GM18858 (cell line): ENCODE results near the gene WFS1.

ENCODE experiments used
- ATAC-seq: cut with Tn5 transposase; IDR thresholded peaks from one replicate; pipeline ENCODE4 v1.9.1; 2021; ENCODE audit not compliant: unreplicated experiment

The WFS1 gene

GRCh38 chr4:6269616-6270511, at the start of gene WFS1:
Gene WFS1 (plus strand): TSS chr4:6269850. CDS start chr4:6277456, 7,606 bp downstream.
- peak; percentile 100 for ATAC-seq

GRCh38 chr4:6221301-6221850, 48.3 kb upstream of the WFS1 start:
- ATAC-seq, result no peak

- no peak for ATAC-seq
These were observed 47.5 kb upstream of the WFS1 start for GRCh38 chr4:6221851-6222760.

- ATAC-seq, result no peak
These were observed 46.8 kb upstream of the WFS1 start for GRCh38 chr4:6222761-6223292.

- no peak for ATAC-seq
These were observed 44.9 kb upstream of the WFS1 start for GRCh38 chr4:6224735-6225134.

GRCh38 chr4:6225469-6225868, 44.2 kb upstream of the WFS1 start:
- ATAC-seq, result no peak

GRCh38 chr4:6226506-6226905, 43.1 kb upstream of the WFS1 start:
- no peak for ATAC-seq

- ATAC-seq, result no peak
These were observed 42.1 kb upstream of the WFS1 start for GRCh38 chr4:6227412-6228157.

GRCh38 chr4:6228158-6229067, 41.2 kb upstream of the WFS1 start:
- no peak for ATAC-seq

- ATAC-seq, result no peak
These were observed 40.6 kb upstream of the WFS1 start for GRCh38 chr4:6229095-6229494.

- ATAC-seq, result no peak
These were observed 39.8 kb upstream of the WFS1 start for GRCh38 chr4:6229671-6230501.

- no peak for ATAC-seq
These were observed 39.2 kb upstream of the WFS1 start for GRCh38 chr4:6230502-6230785.

- no peak for ATAC-seq
These were observed 38.6 kb upstream of the WFS1 start for GRCh38 chr4:6230827-6231662.

GRCh38 chr4:6231663-6232165, 37.9 kb upstream of the WFS1 start:
- ATAC-seq, result no peak

GRCh38 chr4:6232836-6233785, 36.5 kb upstream of the WFS1 start:
- ATAC-seq, result no peak

- no peak for ATAC-seq
These were observed 35.7 kb upstream of the WFS1 start for GRCh38 chr4:6233929-6234328.

GRCh38 chr4:6235012-6235411, 34.6 kb upstream of the WFS1 start:
- ATAC-seq, result no peak
